Measurements from ENCODE around the gene IL17REL.

The IL17REL gene

GRCh38 chr22:50045211-50046018, 32.9 kb upstream of the IL17REL start:
- no peak for DNase-seq (ENCODE audit: low read depth)
- no peak overlapping the region for H3K4me3 ChIP-seq (ENCODE audit: low read depth, low read length)
- TF ChIP-seq CTCF (IDR thresholded peaks at IDR 0.05; ENCODE audit: low read depth, low read length, missing control alignments), result no peak

- DNase-seq (ENCODE audit: low read depth), result no peak
- no peak overlapping the region for H3K4me3 ChIP-seq (ENCODE audit: low read depth, low read length)
- no peak for TF ChIP-seq CTCF (IDR thresholded peaks at IDR 0.05; ENCODE audit: low read depth, low read length, missing control alignments)
Observed at GRCh38 chr22:50044485-50045118, 32.0 kb upstream of the IL17REL start.

GRCh38 chr22:50041361-50042065, 28.9 kb upstream of the IL17REL start:
- H3K4me3 ChIP-seq (ENCODE audit: low read depth, low read length), result no peak overlapping the region
- DNase-seq (ENCODE audit: low read depth), result no peak
- TF ChIP-seq CTCF (IDR thresholded peaks at IDR 0.05; ENCODE audit: low read depth, low read length, missing control alignments), result no peak

GRCh38 chr22:50040717-50041116, 28.2 kb upstream of the IL17REL start:
- no peak for DNase-seq (ENCODE audit: low read depth)
- TF ChIP-seq CTCF (IDR thresholded peaks at IDR 0.05; ENCODE audit: low read depth, low read length, missing control alignments), result no peak
- no peak overlapping the region for H3K4me3 ChIP-seq (ENCODE audit: low read depth, low read length)

- TF ChIP-seq CTCF (IDR thresholded peaks at IDR 0.05; ENCODE audit: low read depth, low read length, missing control alignments), result no peak
- DNase-seq (ENCODE audit: low read depth), result no peak
- H3K4me3 ChIP-seq (ENCODE audit: low read depth, low read length), result no peak overlapping the region
Observed at GRCh38 chr22:50039669-50040443, 27.3 kb upstream of the IL17REL start.

GRCh38 chr22:50035976-50036724, 23.6 kb upstream of the IL17REL start:
- no peak for DNase-seq (ENCODE audit: low read depth)
- no peak overlapping the region for H3K4me3 ChIP-seq (ENCODE audit: low read depth, low read length)
- TF ChIP-seq CTCF (IDR thresholded peaks at IDR 0.05; ENCODE audit: low read depth, low read length, missing control alignments), result no peak

All from GM12864 (cell line).